OCI-LY7 (cell line): ENCODE measurements around the gene ERVFRD-1.

Experiments
- EZH2phosphoT487 ChIP-seq: fragments of 200-600 bp; sonication (generic); IDR thresholded peaks from 2 replicates; pipeline ENCODE4 v1.6.1; 2018; ENCODE audit warnings: low read depth, borderline replicate concordance, mild to moderate bottlenecking, mixed run types, antibody characterized with exemption, low read length, moderate library complexity, mixed read lengths
- TF ChIP-seq, protein P1 (sequence below): fragments of 200-600 bp; sonication (generic); conservative IDR thresholded peaks from 2 replicates; pipeline ENCODE4 v1.5.1; 2014; ENCODE audit warnings: mild to moderate bottlenecking, antibody characterized with exemption, low read length, moderate library complexity, mixed read lengths

DNA sequence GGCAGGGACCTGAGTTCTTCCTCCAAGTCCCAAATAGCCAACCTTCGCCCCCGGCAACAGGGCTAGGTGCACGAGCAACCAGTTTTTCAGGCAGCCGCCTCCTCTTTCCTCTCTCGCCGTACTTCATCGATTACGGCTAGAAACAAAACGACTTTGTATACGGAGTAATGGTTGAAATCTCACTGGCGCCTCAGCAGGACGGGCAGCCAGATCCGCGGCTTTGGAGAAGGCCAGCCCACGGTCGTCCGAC is 18.2 kb downstream of the ERVFRD-1 start:
- TF ChIP-seq, protein P1, sequence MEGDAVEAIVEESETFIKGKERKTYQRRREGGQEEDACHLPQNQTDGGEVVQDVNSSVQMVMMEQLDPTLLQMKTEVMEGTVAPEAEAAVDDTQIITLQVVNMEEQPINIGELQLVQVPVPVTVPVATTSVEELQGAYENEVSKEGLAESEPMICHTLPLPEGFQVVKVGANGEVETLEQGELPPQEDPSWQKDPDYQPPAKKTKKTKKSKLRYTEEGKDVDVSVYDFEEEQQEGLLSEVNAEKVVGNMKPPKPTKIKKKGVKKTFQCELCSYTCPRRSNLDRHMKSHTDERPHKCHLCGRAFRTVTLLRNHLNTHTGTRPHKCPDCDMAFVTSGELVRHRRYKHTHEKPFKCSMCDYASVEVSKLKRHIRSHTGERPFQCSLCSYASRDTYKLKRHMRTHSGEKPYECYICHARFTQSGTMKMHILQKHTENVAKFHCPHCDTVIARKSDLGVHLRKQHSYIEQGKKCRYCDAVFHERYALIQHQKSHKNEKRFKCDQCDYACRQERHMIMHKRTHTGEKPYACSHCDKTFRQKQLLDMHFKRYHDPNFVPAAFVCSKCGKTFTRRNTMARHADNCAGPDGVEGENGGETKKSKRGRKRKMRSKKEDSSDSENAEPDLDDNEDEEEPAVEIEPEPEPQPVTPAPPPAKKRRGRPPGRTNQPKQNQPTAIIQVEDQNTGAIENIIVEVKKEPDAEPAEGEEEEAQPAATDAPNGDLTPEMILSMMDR, result no peak
- no peak for TF ChIP-seq EZH2phosphoT487
